SU-DHL-6 (cell line): ENCODE measurements around the gene MUCL3.

ENCODE experiments used
- EZH2phosphoT487 ChIP-seq: fragments of 200-600 bp; sonication (generic), shearing (Covaris generic); conservative IDR thresholded peaks from 2 replicates; pipeline ENCODE4 v1.6.1; 2018; ENCODE audit warnings: mild to moderate bottlenecking, antibody characterized with exemption, low read length, moderate library complexity, mixed read lengths
- TF ChIP-seq, protein P1 (sequence below): fragments of 200-600 bp; sonication (generic); IDR thresholded peaks from one replicate; pipeline ENCODE4 v1.5.1; 2017; ENCODE audit warnings: antibody characterized with exemption, mild to moderate bottlenecking, low read length, moderate library complexity; ENCODE audit not compliant: insufficient read depth, poor library complexity, severe bottlenecking

DNA sequence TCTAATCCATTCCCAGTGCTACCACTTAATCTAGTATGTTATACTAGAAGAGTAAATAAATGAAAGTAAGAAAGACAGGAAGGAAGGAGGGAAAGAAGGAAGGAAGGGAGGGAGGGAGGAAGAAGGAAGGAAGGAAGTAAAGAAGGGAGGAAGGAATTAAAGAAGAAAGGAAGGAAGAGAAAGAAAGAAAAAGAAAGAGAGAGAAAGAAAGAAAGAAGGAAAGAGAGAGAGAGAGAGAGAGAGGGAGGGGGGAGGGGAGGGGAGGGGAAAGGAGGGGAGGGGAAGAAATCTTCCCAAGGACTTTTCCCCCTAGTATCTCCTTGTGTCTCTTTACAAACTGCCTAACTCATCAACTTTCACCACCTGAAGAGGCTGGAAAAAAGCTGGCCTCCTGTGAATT lies 21.9 kb downstream of the MUCL3 start:
- TF ChIP-seq, protein P1, sequence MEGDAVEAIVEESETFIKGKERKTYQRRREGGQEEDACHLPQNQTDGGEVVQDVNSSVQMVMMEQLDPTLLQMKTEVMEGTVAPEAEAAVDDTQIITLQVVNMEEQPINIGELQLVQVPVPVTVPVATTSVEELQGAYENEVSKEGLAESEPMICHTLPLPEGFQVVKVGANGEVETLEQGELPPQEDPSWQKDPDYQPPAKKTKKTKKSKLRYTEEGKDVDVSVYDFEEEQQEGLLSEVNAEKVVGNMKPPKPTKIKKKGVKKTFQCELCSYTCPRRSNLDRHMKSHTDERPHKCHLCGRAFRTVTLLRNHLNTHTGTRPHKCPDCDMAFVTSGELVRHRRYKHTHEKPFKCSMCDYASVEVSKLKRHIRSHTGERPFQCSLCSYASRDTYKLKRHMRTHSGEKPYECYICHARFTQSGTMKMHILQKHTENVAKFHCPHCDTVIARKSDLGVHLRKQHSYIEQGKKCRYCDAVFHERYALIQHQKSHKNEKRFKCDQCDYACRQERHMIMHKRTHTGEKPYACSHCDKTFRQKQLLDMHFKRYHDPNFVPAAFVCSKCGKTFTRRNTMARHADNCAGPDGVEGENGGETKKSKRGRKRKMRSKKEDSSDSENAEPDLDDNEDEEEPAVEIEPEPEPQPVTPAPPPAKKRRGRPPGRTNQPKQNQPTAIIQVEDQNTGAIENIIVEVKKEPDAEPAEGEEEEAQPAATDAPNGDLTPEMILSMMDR: no peak
- TF ChIP-seq EZH2phosphoT487: no peak
